ENCODE results near the gene CIITA.
"Not testable (repeated sequence)": the region's sequence is repeated elsewhere in the genome, so short reads cannot be mapped to it uniquely, and the experiment has no call there.

The CIITA gene

GRCh38 chr16:10918294-10919002 is 41.4 kb downstream of the CIITA start:
- DNase-seq (ENCODE audit: low read depth in 1 of 2, low spot score in 1 of 2): peak; percentile 43 to 63

- no peak for DNase-seq (ENCODE audit: low read depth in 1 of 2, low spot score in 1 of 2)
Observed at GRCh38 chr16:10919003-10919351, 42.0 kb downstream of the CIITA start.

GRCh38 chr16:10920726-10921427 is 43.9 kb downstream of the CIITA start:
- no peak for DNase-seq (ENCODE audit: low read depth in 1 of 2, low spot score in 1 of 2)

- no peak for DNase-seq (ENCODE audit: low read depth in 1 of 2, low spot score in 1 of 2)
Observed at GRCh38 chr16:10921536-10922327, 44.7 kb downstream of the CIITA start.

GRCh38 chr16:10922328-10923145 is 45.5 kb downstream of the CIITA start:
- no peak for DNase-seq (ENCODE audit: low read depth in 1 of 2, low spot score in 1 of 2)

GRCh38 chr16:10923146-10923649 is 46.2 kb downstream of the CIITA start:
- no peak for DNase-seq (ENCODE audit: low read depth in 1 of 2, low spot score in 1 of 2)

- no peak for DNase-seq (ENCODE audit: low read depth in 1 of 2, low spot score in 1 of 2)
Observed at GRCh38 chr16:10923650-10924214, 46.7 kb downstream of the CIITA start.

- DNase-seq (ENCODE audit: low read depth in 1 of 2, low spot score in 1 of 2): not testable (repeated sequence)
Observed at GRCh38 chr16:10925285-10925684, 48.3 kb downstream of the CIITA start.

- DNase-seq (ENCODE audit: low read depth in 1 of 2, low spot score in 1 of 2): no peak
Observed at GRCh38 chr16:10926094-10926493, 49.1 kb downstream of the CIITA start.

GRCh38 chr16:10926867-10927266 is 49.9 kb downstream of the CIITA start:
- no peak for DNase-seq (ENCODE audit: low read depth in 1 of 2, low spot score in 1 of 2)

- DNase-seq (ENCODE audit: low read depth in 1 of 2, low spot score in 1 of 2): no peak
Observed at GRCh38 chr16:10927497-10928112, 50.6 kb downstream of the CIITA start.

- DNase-seq (ENCODE audit: low read depth in 1 of 2, low spot score in 1 of 2): not testable (repeated sequence)
Observed at GRCh38 chr16:10929097-10929496, 52.1 kb downstream of the CIITA start.

- DNase-seq (ENCODE audit: low read depth in 1 of 2, low spot score in 1 of 2): no peak
Observed at GRCh38 chr16:10929853-10930754, 53.1 kb downstream of the CIITA start.

- DNase-seq (ENCODE audit: low read depth in 1 of 2, low spot score in 1 of 2): no peak
Observed at GRCh38 chr16:10930755-10931093, 53.7 kb downstream of the CIITA start.

- no peak for DNase-seq (ENCODE audit: low read depth in 1 of 2, low spot score in 1 of 2)
Observed at GRCh38 chr16:10931134-10931533, 54.1 kb downstream of the CIITA start.

- DNase-seq (ENCODE audit: low read depth in 1 of 2, low spot score in 1 of 2): no peak
Observed at GRCh38 chr16:10931977-10932632, 55.1 kb downstream of the CIITA start.

GRCh38 chr16:10932959-10933710 is 56.1 kb downstream of the CIITA start:
- DNase-seq (ENCODE audit: low read depth in 1 of 2, low spot score in 1 of 2): no peak

GRCh38 chr16:10933865-10934264 is 56.9 kb downstream of the CIITA start:
- DNase-seq (ENCODE audit: low read depth in 1 of 2, low spot score in 1 of 2): no peak

Measured in stimulated activated CD4-positive, alpha-beta T cell treated with anti-CD3 and anti-CD28 coated beads, Interleukin-15, amount 100 ng/mL, for 1 hour (primary cell).